ENCODE results near the gene ARL6IP4. TPM values are rescaled to one million over a fixed set of nuclear protein-coding genes. Genes with fewer than 3 reads are reported as not detected.
A peak's percentile ranks its signal among the peaks of the same experiment; 100 is the strongest.

ARL6IP4 gene
- total and polyA plus RNA-seq, 10 of the 15 experiments (the other 5 are each of a cell fraction or from before 2014, with no cell fraction given): 2.5 to 320 (median 188) TPM

DNA sequence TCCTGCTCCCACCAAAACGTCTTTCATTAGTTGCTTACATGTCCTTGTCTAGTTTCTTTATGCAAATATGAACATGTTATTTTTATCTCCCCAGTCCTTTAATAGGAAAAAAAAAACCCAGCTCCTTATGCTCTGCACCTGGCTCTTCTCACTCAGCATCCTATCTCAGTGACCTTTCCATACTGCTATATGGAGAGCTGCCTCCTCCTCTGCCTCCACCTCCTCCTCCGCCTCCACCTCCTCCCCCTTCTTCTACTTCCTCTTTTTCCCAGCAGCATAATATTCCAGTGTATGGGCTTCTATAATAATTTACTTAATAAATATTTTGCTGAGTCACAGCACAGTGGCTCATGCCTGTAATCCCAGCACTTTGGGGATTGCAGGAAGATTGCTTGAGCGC lies 45.8 kb upstream of the ARL6IP4 start (continued):
- TF ChIP-seq ZBTB33 (IDR thresholded peaks at IDR 0.05): no peak
- TF ChIP-seq, protein P1, sequence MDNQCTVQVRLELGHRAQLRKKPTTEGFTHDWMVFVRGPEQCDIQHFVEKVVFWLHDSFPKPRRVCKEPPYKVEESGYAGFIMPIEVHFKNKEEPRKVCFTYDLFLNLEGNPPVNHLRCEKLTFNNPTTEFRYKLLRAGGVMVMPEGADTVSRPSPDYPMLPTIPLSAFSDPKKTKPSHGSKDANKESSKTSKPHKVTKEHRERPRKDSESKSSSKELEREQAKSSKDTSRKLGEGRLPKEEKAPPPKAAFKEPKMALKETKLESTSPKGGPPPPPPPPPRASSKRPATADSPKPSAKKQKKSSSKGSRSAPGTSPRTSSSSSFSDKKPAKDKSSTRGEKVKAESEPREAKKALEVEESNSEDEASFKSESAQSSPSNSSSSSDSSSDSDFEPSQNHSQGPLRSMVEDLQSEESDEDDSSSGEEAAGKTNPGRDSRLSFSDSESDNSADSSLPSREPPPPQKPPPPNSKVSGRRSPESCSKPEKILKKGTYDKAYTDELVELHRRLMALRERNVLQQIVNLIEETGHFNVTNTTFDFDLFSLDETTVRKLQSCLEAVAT (IDR thresholded peaks at IDR 0.05): no peak
- TF ChIP-seq NFIC (IDR thresholded peaks at IDR 0.05; ENCODE audit: low read depth, low read length): 0 out of 2 replicates have a peak, but pooled peaks have one; percentile 27
- TF ChIP-seq NFYB (IDR thresholded peaks at IDR 0.05; ENCODE audit: insufficient read depth, low read depth, low read length): no peak
- no peak for TF ChIP-seq CHD1 (IDR thresholded peaks at IDR 0.05; ENCODE audit: low read depth, low read length)
- TF ChIP-seq MYB (IDR thresholded peaks at IDR 0.05; ENCODE audit: borderline replicate concordance, low read depth, low read length): no peak
- TF ChIP-seq NR2F1 (conservative IDR thresholded peaks at IDR 0.05): no peak
- TF ChIP-seq RBBP5 (conservative IDR thresholded peaks at IDR 0.05): no peak
- TF ChIP-seq, protein P2, sequence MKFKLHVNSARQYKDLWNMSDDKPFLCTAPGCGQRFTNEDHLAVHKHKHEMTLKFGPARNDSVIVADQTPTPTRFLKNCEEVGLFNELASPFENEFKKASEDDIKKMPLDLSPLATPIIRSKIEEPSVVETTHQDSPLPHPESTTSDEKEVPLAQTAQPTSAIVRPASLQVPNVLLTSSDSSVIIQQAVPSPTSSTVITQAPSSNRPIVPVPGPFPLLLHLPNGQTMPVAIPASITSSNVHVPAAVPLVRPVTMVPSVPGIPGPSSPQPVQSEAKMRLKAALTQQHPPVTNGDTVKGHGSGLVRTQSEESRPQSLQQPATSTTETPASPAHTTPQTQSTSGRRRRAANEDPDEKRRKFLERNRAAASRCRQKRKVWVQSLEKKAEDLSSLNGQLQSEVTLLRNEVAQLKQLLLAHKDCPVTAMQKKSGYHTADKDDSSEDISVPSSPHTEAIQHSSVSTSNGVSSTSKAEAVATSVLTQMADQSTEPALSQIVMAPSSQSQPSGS (IDR thresholded peaks at IDR 0.05; ENCODE audit: low read length): no peak
- TF ChIP-seq GATAD2B (conservative IDR thresholded peaks at IDR 0.05; ENCODE audit: low read depth): no peak
- no peak for TF ChIP-seq ZNF274 (IDR thresholded peaks at IDR 0.05; ENCODE audit: insufficient read depth, insufficient read length)
- TF ChIP-seq GABPA (IDR thresholded peaks at IDR 0.05; ENCODE audit: low read depth): no peak
- TF ChIP-seq SMAD5 (IDR thresholded peaks at IDR 0.05; ENCODE audit: low read depth): no peak
- no peak for TF ChIP-seq CEBPB (IDR thresholded peaks at IDR 0.05; ENCODE audit: borderline replicate concordance in 1 of 2, low read depth in 2 of 2, low read length in 2 of 2)
- no peak for TF ChIP-seq DPF2 (IDR thresholded peaks at IDR 0.05)
- no peak for TF ChIP-seq HDAC2 (IDR thresholded peaks at IDR 0.05)
- TF ChIP-seq ZBTB4 (CRISPR knock-in tag; IDR thresholded peaks at IDR 0.05): no peak
- no peak for TF ChIP-seq SIN3A (IDR thresholded peaks at IDR 0.05; ENCODE audit: low read depth, low read length)
- no peak for TF ChIP-seq IRF5 (IDR thresholded peaks at IDR 0.05; ENCODE audit: borderline replicate concordance)
- TF ChIP-seq SP1 (IDR thresholded peaks at IDR 0.05; ENCODE audit: low read depth, low read length): no peak
- no peak for TF ChIP-seq CREM (IDR thresholded peaks at IDR 0.05; ENCODE audit: low read depth)
- no peak for TF ChIP-seq MTA2 (IDR thresholded peaks at IDR 0.05; ENCODE audit: low read depth)
- TF ChIP-seq SREBF2 (IDR thresholded peaks at IDR 0.05; ENCODE audit: low read length): no peak
- TF ChIP-seq NBN (IDR thresholded peaks at IDR 0.05): no peak
- TF ChIP-seq ZNF207 (IDR thresholded peaks at IDR 0.05; ENCODE audit: borderline replicate concordance): no peak
- no peak for TF ChIP-seq TAF1 (IDR thresholded peaks at IDR 0.05; ENCODE audit: borderline replicate concordance, low read depth, low read length)

All from GM12878 (cell line).